IPS-20b (cell line): ENCODE measurements around the gene SIN3B.

ENCODE experiments used
- H3K27ac ChIP-seq: one replicate; pipeline ENCODE4 v1.5.1; 2013; ENCODE audit warnings: low read length
- H3K27me3 ChIP-seq: 2 replicates; pipeline ENCODE4 v1.6.1; 2013; ENCODE audit warnings: mild to moderate bottlenecking, low read length, inconsistent platforms; ENCODE audit not compliant: insufficient read depth
- H3K36me3 ChIP-seq: 2 replicates; pipeline ENCODE4 v1.6.1; 2013; ENCODE audit warnings: low read depth, mild to moderate bottlenecking, inconsistent platforms, low read length, moderate library complexity; ENCODE audit not compliant: insufficient read depth
- H3K4me1 ChIP-seq: 2 replicates; pipeline ENCODE4 v1.6.1; 2013; ENCODE audit warnings: mild to moderate bottlenecking, control low read depth, inconsistent platforms, low read length, moderate library complexity; ENCODE audit not compliant: insufficient read depth
- H3K4me3 ChIP-seq: 2 replicates; pipeline ENCODE4 v1.5.1; 2013; ENCODE audit warnings: mild to moderate bottlenecking, low read length, inconsistent platforms
- H3K9ac ChIP-seq: 2 replicates; pipeline ENCODE4 v1.6.1; 2013; ENCODE audit warnings: low read depth, mild to moderate bottlenecking, inconsistent platforms, low read length, moderate library complexity
- H3K9me3 ChIP-seq: 2 replicates; pipeline ENCODE4 v1.6.1; 2013; ENCODE audit warnings: mild to moderate bottlenecking, low read depth, low read length, inconsistent platforms; ENCODE audit not compliant: insufficient read depth

Gene SIN3B

DNA sequence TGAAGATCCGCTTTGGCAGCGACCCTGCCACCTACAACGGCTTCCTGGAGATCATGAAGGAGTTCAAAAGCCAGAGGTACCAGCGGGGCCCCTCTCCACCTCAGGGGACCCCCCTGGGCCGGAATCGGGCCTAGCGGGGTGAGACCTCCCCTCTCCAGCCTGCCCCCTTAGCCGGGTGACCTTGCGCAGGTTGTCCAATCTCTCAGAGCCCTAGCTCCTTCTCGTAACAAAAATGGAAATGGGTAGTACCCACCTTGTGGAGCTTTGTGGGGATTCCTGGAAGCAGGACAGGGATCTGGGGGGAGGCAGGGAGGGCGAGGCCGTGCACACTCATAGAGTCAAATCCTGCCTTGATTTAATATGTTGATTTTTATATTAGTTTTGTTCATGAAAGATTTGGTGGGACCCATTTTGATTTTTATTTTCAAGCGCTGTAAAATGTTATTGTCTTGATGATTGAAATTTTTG, 658 bp downstream of the SIN3B start:
- Histone ChIP-seq H3K36me3 (peaks cover 38% of the 10 kb centered on the region), H3K27ac (peak overlapping the region; percentile 37), H3K4me3 (peak overlapping the region; percentile 91), H3K27me3 (no peaks in the 10 kb centered on the region), H3K9me3 (no peaks in the 10 kb centered on the region), H3K9ac (peak overlapping the region; percentile 89), H3K4me1 (peaks cover 18% of the 10 kb centered on the region; the same call in 1 of the 2 replicates)

DNA sequence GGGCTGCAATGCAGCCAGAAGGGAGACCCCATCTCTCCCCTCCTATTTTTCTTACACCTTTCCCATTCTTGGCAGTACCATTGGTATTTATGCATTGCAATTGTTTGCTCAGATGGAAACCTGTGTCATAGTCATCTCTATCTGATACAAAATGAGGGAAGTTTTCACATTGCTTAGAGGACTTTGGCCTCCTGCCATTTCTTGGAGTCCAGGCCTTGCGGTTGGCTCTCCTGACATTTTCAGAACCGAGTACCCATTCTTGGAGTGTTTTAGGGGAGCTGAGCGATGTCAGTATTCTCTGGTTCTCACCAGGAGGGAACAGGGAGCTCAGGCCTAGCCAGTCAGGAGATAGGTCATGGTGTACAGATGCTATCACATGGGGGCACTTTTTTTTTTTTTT, 1.5 kb downstream of the SIN3B start:
- Histone ChIP-seq H3K27ac (no peak overlapping the region), H3K9me3 (no peaks in the 10 kb centered on the region), H3K4me1 (peaks cover 12% of the 10 kb centered on the region; the same call in 1 of the 2 replicates), H3K27me3 (no peaks in the 10 kb centered on the region), H3K36me3 (peaks cover 43% of the 10 kb centered on the region), H3K9ac (no peak overlapping the region; the same call in 1 of the 2 replicates), H3K4me3 (peak overlapping the region; percentile 91; the same call in 1 of the 2 replicates)

DNA sequence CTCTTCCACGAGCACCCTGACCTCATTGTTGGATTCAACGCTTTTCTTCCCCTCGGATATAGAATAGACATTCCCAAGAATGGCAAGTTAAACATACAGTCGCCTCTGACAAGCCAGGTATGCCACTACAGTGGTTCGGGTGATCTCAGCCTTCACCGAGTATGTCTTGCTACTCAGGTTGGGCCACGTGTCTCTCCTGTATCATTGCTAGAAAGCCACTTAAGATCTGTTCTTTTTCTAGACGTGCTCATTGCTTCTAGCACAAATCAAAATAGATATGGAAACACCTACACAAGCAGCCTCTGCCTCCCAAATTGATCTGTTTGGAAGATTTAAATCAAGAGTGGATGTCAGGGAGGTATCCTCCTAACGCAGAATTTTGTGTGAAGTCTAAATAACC, 2.3 kb downstream of the SIN3B start:
- H3K36me3 ChIP-seq, result peaks cover 52% of the 10 kb centered on the region
- no peaks in the 10 kb centered on the region for H3K9me3 ChIP-seq
- no peak overlapping the region for H3K9ac ChIP-seq
- H3K27ac ChIP-seq, result no peak overlapping the region
- H3K4me1 ChIP-seq, result peaks cover 6% of the 10 kb centered on the region; the same call in 1 of the 2 replicates
- no peaks in the 10 kb centered on the region for H3K27me3 ChIP-seq
- H3K4me3 ChIP-seq, result no peak overlapping the region

DNA sequence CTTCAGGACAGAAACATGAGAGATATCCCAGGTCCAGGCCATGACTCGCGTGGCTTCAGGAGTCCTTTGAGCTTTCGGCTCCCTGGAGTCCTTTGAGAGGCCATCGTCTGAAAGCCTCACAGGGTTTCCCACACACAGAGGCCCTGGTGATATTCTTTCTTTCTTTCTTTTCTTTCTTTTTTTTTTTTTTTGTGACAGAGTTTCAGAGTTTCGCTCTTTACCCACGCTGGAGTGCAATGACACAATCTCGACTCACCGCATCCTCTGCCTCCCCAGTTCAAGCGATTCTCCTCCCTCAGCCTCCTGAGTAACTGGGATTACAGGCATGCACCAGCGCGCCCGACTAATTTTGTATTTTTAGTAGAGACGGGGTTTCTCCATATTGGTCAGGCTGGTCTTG, 5.5 kb downstream of the SIN3B start:
- Histone ChIP-seq H3K4me3 (no peak overlapping the region), H3K9me3 (no peaks in the 10 kb centered on the region), H3K27me3 (no peaks in the 10 kb centered on the region), H3K9ac (no peak overlapping the region), H3K4me1 (peaks cover 6% of the 10 kb centered on the region; the same call in 1 of the 2 replicates), H3K27ac (no peak overlapping the region), H3K36me3 (peaks cover 81% of the 10 kb centered on the region)

DNA sequence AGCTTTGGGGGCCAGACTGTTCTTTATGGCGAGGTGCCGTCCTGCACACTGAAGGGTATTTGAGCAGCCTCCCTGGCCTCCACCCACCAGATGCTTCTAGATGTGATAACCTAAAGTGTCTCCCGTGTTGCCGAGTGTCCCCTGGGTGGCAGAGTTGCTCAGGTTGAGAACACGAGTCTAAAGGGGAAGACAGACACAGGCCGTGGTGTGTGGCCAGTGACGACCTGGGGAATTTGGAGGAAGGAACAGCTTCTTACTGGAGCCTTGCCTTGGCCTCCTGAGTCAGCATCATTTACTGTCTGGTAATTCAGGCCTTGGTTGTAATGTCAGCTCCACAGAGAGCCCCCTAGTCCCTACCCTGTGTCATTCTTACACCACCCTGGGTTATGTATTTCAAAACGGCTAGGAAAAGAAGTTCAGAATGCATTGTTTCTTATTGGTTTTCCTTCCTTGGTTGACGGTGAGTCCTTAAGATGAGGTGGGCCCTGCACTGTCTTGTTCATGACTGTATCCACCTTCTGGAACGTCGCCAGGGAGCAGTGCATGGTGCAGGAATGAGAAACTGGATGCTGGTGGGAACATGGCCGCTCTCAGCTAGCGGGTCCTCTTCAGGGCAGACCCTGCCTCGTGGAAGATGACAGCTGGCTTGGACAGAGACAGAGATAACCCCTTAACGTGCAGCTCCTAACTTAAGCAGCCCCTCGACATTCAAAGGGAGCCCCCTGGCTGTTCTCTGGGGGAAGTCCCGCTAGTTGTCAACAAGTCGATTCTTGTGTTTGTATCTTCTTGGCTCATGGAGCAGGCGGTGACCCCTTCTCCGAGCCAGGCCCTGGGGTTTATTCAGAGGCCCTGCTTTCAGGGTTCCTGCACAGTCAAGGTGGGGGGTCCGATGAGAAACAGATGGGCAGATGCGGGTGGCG, 7.2 kb downstream of the SIN3B start:
- Histone ChIP-seq H3K4me1 (no peaks in the 10 kb centered on the region), H3K4me3 (no peak overlapping the region), H3K27me3 (no peaks in the 10 kb centered on the region), H3K27ac (no peak overlapping the region), H3K9ac (no peak overlapping the region), H3K36me3 (peaks cover 93% of the 10 kb centered on the region), H3K9me3 (no peaks in the 10 kb centered on the region)

DNA sequence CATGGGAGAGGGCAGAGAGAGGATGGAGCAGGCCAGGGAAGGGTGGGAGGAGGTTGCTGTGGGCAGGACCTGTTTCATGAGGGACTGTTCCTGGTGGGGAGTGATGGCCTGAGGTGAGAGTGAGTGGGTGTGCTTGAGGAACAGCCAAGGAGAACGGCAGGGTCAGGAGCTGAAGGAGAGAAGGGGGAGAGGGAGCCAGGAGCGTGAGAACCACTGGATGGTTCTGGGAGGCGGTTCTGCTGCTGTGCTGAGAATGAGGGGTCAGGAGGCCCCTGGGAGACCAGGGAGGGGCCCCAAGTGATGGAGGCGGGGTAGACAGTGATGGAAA, 7.8 kb downstream of the SIN3B start:
- Histone ChIP-seq H3K4me3 (no peak overlapping the region), H3K36me3 (peaks cover 93% of the 10 kb centered on the region)

DNA sequence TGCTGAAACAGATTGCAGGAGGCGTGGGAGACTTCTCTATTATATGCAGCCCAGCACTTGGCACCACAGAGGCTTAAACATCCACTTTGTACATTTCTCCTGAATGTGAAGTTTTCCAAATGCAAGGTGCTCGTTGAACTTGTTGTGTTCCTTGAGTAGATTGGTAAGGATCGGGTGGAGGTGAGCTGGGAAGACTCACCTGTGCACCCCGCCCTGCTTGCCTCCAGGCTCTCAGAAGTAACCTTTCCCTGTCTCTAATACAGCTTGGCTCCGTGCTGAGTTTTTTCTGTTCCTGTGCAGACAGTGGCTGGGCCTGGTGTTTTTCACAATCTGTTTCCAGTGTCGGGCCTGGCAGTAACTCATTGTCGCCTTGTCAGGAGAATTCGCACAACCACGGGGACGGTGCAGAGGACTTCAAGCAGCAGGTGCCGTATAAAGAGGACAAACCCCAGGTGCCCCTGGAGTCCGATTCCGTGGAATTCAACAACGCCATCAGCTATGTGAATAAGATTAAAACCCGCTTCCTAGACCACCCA, 12.3 kb downstream of the SIN3B start:
- no peak overlapping the region for H3K4me3 ChIP-seq
- H3K27me3 ChIP-seq, result no peaks in the 10 kb centered on the region
- no peak overlapping the region for H3K9ac ChIP-seq
- H3K36me3 ChIP-seq, result peaks cover 97% of the 10 kb centered on the region
- H3K9me3 ChIP-seq, result no peaks in the 10 kb centered on the region
- H3K4me1 ChIP-seq, result no peaks in the 10 kb centered on the region
- no peak overlapping the region for H3K27ac ChIP-seq

More for the DNA sequence above, 7.8 kb downstream of the SIN3B start:
- no peak overlapping the region for H3K9ac ChIP-seq
- H3K27ac ChIP-seq, result no peak overlapping the region
- H3K9me3 ChIP-seq, result no peaks in the 10 kb centered on the region
- H3K4me1 ChIP-seq, result no peaks in the 10 kb centered on the region
- H3K27me3 ChIP-seq, result no peaks in the 10 kb centered on the region

DNA sequence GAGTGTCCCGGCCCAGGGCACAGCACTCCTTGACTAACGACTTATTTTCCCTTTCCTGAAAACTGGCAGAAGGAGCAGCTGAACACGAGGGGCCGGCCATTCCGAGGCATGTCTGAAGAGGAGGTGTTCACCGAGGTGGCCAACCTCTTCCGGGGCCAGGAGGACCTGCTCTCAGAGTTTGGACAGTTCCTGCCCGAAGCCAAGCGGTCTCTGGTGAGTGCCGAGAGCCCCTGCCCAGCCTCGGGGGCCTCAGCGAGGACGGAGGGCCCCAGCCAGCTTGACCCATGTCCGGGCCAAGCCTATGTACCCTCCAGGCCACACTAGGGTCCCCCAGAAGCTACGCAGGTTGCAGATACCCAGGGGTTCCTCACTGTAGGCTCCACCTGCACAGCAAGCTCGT, 17.7 kb downstream of the SIN3B start:
- Histone ChIP-seq H3K9ac (no peak overlapping the region), H3K27me3 (no peaks in the 10 kb centered on the region), H3K9me3 (no peaks in the 10 kb centered on the region), H3K36me3 (peaks cover 100% of the 10 kb centered on the region), H3K4me3 (no peak overlapping the region), H3K27ac (no peak overlapping the region), H3K4me1 (no peaks in the 10 kb centered on the region)

DNA sequence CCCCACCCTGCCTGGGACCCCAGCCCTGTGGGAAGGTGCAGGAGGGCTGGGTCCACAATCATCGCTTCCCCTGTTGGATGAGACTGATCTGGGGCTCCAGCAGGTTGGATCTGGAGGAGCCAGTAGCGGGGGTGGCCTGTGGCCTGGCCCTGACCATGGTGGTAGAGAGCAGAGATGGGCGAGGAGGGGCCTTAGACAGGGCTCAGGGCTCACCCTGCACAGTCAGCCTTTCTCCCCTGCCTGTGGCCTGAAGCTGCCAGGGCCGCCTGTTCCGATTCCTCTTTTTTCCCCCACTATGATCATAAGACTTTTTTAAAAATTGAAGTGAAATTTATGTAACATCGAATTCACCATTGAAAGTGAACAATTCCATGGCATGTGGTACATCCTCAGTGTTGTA, 18.2 kb downstream of the SIN3B start:
- Histone ChIP-seq H3K27ac (no peak overlapping the region), H3K9ac (no peak overlapping the region), H3K27me3 (no peaks in the 10 kb centered on the region), H3K9me3 (no peaks in the 10 kb centered on the region), H3K4me3 (no peak overlapping the region), H3K4me1 (no peaks in the 10 kb centered on the region), H3K36me3 (peaks cover 100% of the 10 kb centered on the region)

DNA sequence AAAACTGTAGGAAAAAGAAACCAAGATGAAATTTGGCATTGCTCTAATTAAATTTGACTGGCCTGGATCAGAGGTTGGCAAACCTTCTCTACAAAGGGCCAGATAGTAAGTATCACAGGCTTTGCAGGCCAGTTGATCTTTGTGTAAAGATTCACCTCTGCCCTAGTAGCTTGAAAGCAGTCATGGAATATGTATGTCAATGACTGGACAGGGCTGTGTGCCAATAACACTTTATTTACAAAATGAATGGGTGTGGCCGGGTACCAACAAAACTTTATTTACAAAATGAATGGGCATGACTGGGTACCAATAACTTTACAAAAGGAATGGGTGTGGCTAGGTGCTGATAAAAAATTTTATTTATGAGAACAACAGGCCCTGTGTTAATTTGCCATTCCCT, 20.0 kb downstream of the SIN3B start:
- Histone ChIP-seq H3K27me3 (no peaks in the 10 kb centered on the region), H3K4me1 (no peaks in the 10 kb centered on the region), H3K27ac (no peak overlapping the region), H3K36me3 (peaks cover 100% of the 10 kb centered on the region), H3K9me3 (no peaks in the 10 kb centered on the region), H3K9ac (no peak overlapping the region), H3K4me3 (no peak overlapping the region)

DNA sequence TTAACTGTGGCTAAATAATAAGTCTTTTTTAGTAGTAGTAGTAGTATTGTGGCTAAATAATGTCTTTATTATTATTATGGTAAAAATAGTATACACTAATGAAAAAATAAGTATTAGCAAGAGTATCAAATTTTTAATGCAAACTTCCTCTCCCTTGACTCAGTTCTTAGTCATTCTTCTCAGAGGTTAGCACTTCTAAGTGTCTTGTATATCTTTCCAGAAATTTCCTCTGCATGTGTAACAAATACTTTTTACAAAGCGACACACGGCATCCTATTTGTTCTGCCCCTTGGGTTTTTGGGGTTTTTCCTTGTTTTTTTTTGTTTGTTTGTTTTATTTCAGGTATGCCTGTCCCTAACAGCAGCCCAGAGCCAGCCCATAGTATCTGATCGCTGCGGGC, 20.9 kb downstream of the SIN3B start:
- H3K36me3 ChIP-seq, result peaks cover 100% of the 10 kb centered on the region
- no peak overlapping the region for H3K27ac ChIP-seq
- no peak overlapping the region for H3K4me3 ChIP-seq
- H3K9ac ChIP-seq, result no peak overlapping the region
- H3K4me1 ChIP-seq, result no peaks in the 10 kb centered on the region
- H3K27me3 ChIP-seq, result no peaks in the 10 kb centered on the region
- no peaks in the 10 kb centered on the region for H3K9me3 ChIP-seq
